ENCODE data around the gene SYCP3. TPM values are rescaled to one million over a fixed set of nuclear protein-coding genes. Genes with fewer than 3 reads are reported as not detected.
A peak's percentile ranks its signal among the peaks of the same experiment; 100 is the strongest.
"Not testable (repeated sequence)": the region's sequence is repeated elsewhere in the genome, so short reads cannot be mapped to it uniquely, and the experiment has no call there.

SYCP3 gene
- total RNA-seq, 2 donors from 2014 or later = 0.35 TPM; not detected in 1

DNA sequence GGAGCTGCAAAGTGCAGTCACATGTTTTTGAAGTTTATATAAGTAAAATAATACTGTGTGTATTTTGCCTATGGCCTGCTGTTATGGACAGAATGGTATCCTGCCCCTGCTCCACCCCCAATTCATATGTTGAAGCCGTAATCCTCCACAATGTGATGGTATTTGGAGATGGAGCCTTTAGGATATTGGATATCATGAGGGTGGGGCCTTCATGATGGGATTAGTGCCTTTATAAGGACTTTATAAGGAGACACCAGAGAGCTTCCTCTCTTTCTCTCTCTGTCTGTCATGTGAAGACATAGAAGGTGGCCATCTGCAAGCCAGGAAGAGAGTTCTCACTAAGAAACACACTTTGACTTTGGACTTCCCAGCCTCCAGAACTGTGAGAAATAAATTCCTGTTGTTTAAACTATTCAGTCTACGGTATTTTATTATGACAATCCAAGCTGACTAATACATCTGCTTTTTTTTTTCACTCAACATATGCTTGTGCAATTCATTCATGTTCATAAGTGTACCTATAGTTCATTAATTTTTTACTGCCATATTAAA lies 44.9 kb downstream of the SYCP3 start:
- H3K36me3 ChIP-seq = no peaks in the 10 kb centered on the region
- intact Hi-C loops (cut with DNase I) = no loop called here
- H3K4me1 ChIP-seq = no peaks in the 10 kb centered on the region
- no peaks in the 10 kb centered on the region for H3K9me3 ChIP-seq
- no peak overlapping the region for H3K9ac ChIP-seq (ENCODE audit: low read depth in 2 of 2, low read length in 2 of 2)
- no peak overlapping the region for H3K4me3 ChIP-seq
- H3K27ac ChIP-seq = no peak overlapping the region
- no peak for TF ChIP-seq CTCF (IDR thresholded peaks at IDR 0.05)
- no peak for DNase-seq
- H3K27me3 ChIP-seq = no peaks in the 10 kb centered on the region

DNA sequence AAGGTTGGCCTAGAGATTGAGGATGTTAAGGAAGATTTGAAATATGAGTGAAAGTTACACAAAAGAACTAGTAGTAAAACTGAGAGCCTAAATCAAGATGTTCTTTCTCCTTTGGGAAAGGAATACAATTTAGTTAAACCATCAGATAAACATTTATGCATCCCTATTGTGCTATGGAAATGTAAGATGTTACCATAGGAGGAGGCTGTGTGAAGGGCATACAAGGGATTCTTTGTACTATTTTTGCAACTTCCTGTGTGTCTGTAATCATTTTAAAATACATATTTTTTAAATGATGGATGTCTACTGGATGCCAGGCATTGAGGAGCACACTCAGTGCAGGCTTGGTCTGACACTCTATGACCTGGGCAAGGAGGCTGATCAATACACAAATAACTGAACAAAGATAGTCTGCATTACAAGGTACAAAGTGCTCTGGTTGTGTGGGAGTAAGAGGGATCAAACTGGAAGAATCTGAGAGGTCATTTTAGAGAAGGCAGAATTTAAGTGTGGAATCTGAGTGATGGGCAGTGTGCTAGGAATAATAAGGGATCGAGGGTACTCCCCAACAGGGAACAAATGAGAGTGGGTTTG lies 47.7 kb downstream of the SYCP3 start:
- Histone ChIP-seq H3K4me3 (no peak overlapping the region), H3K9ac (ENCODE audit: low read depth in 2 of 2, low read length in 2 of 2) (no peak overlapping the region), H3K27me3 (no peaks in the 10 kb centered on the region), H3K27ac (peak overlapping the region; percentile 57), H3K36me3 (no peaks in the 10 kb centered on the region), H3K9me3 (no peaks in the 10 kb centered on the region), H3K4me1 (no peaks in the 10 kb centered on the region)
- intact Hi-C loops (cut with DNase I) = no loop called here
- DNase-seq = no peak
- no peak for TF ChIP-seq CTCF (IDR thresholded peaks at IDR 0.05)

DNA sequence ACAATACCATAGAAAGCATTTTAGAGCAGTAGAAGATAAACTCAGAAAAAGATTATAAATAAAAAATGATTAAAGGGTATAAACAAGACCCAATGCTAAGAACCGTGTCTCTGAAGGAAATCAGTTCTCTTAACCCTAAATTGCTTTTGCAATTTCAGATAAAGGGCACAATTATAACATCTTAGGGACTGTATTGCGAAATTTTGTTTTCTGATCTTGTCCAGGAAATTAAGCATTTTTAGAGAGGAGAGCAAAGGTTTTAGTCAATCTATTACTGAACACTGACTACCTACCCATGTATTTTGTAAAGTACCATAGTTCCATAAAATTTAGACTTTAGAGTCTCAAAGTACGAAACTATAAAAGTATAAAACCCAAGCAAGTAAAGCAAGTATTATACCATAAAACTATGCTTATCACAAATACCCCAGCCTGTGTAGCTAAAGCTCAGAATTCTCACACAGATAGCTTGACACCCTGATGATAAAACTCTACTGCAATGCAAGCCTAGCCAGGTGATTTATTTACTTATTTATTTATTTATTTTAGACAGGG lies 48.6 kb downstream of the SYCP3 start:
- no peaks in the 10 kb centered on the region for H3K27me3 ChIP-seq
- H3K9me3 ChIP-seq = no peaks in the 10 kb centered on the region
- H3K4me3 ChIP-seq = no peak overlapping the region
- no peaks in the 10 kb centered on the region for H3K36me3 ChIP-seq
- no peak for TF ChIP-seq CTCF (IDR thresholded peaks at IDR 0.05)
- H3K9ac ChIP-seq (ENCODE audit: low read depth in 2 of 2, low read length in 2 of 2) = peak overlapping the region in 1 of 2 donors; percentile 19
- intact Hi-C loops (cut with DNase I) = no loop called here
- H3K27ac ChIP-seq = peak overlapping the region; percentile 61
- no peak for DNase-seq
- no peaks in the 10 kb centered on the region for H3K4me1 ChIP-seq

DNA sequence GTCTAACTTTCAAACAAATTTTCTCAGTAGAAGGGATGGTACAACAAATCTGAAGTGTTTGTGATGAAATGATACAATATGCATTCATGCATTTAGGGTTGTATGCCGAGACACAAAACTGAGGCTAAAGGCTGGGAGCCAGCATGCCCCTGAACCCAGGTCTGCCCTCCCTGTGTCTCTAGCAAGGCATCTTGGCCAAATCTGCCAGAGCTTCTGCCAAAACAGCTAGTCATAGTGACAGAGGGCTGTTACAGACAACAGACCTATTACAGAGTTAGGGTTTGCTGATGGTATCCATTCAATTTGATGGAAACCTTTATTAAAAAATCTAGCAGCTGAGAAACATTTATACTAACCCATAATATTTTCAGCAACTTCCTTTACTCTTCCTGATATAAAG lies 53.1 kb downstream of the SYCP3 start:
- no peak for TF ChIP-seq CTCF (IDR thresholded peaks at IDR 0.05)
- intact Hi-C loops (cut with DNase I) = no loop called here
- no peak for DNase-seq
- Histone ChIP-seq H3K27me3 (no peaks in the 10 kb centered on the region), H3K36me3 (no peaks in the 10 kb centered on the region), H3K9me3 (no peaks in the 10 kb centered on the region), H3K9ac (ENCODE audit: low read depth in 2 of 2, low read length in 2 of 2) (peak overlapping the region in 1 of 2 donors; percentile 40), H3K27ac (no peak overlapping the region), H3K4me3 (no peak overlapping the region), H3K4me1 (no peaks in the 10 kb centered on the region)

- Histone ChIP-seq H3K9ac (ENCODE audit: low read depth in 2 of 2, low read length in 2 of 2) (no peak overlapping the region), H3K9me3 (no peaks in the 10 kb centered on the region), H3K27ac (no peak overlapping the region), H3K36me3 (no peaks in the 10 kb centered on the region), H3K4me1 (no peaks in the 10 kb centered on the region), H3K4me3 (no peak overlapping the region), H3K27me3 (no peaks in the 10 kb centered on the region)
- DNase-seq = no peak
- no peak for TF ChIP-seq CTCF (IDR thresholded peaks at IDR 0.05)
- intact Hi-C loops (cut with DNase I) = no loop called here
Measured at GRCh38 chr12:101685092-101685491, 54.2 kb downstream of the SYCP3 start.

DNA sequence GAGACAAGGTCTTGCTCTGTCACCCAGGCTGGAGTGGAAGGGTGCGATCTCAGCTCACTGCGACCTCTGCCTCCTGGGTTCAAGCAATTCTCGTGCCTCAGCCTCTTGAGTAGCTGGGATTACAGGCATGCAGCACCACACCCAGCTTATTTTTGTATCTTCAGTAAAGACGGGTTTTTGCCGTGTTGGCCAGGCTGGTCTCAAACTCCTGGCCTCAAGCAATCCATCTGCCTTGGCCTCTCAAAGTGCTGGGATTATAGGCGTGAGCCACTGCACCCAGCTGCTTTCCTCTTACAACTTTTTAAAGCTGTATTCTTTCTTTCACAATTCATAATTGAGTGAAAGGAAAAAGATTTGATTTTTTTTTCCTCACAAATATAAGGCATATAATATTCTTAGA lies 57.6 kb downstream of the SYCP3 start:
- H3K36me3 ChIP-seq; H3K9me3 ChIP-seq; H3K4me3 ChIP-seq; H3K9ac ChIP-seq (ENCODE audit: low read depth in 2 of 2, low read length in 2 of 2); H3K27me3 ChIP-seq; H3K4me1 ChIP-seq; DNase-seq; H3K27ac ChIP-seq; intact Hi-C loops (cut with DNase I): not testable (repeated sequence)

All from colonic mucosa (tissue), 4 donors.